22Rv1 (cell line): ENCODE measurements around the gene GLP2R.

ENCODE experiments used
- H3K27ac ChIP-seq: fragments of 450-650 bp; 2 replicates; pipeline ENCODE4 v1.5.1; 2017
- CTCF ChIP-seq: fragments of 450-650 bp; IDR thresholded peaks from 2 replicates; pipeline ENCODE4 v1.5.1; 2017; ENCODE audit warnings: mild to moderate bottlenecking
- ZFX ChIP-seq: fragments of 450-650 bp; IDR thresholded peaks from 2 replicates; pipeline ENCODE4 v1.6.1; 2017; ENCODE audit warnings: antibody characterized with exemption, borderline replicate concordance

GLP2R gene

GRCh38 chr17:9895923-9896322 lies 70.2 kb downstream of the GLP2R start:
- no peak overlapping the region for H3K27ac ChIP-seq
- TF ChIP-seq ZFX (no peak), CTCF (no peak)

GRCh38 chr17:9897372-9897968 lies 71.7 kb downstream of the GLP2R start:
- H3K27ac ChIP-seq, result no peak overlapping the region
- no peak for TF ChIP-seq CTCF
- TF ChIP-seq ZFX, result no peak

GRCh38 chr17:9898812-9899211 lies 73.1 kb downstream of the GLP2R start:
- no peak overlapping the region for H3K27ac ChIP-seq
- no peak for TF ChIP-seq ZFX
- no peak for TF ChIP-seq CTCF

GRCh38 chr17:9899280-9900043 lies 73.7 kb downstream of the GLP2R start:
- TF ChIP-seq ZFX (no peak), CTCF (no peak)
- no peak overlapping the region for H3K27ac ChIP-seq

GRCh38 chr17:9900044-9900594 lies 74.4 kb downstream of the GLP2R start:
- H3K27ac ChIP-seq, result no peak overlapping the region
- TF ChIP-seq CTCF (no peak), ZFX (no peak)

GRCh38 chr17:9900784-9901183 lies 75.1 kb downstream of the GLP2R start:
- H3K27ac ChIP-seq, result no peak overlapping the region
- TF ChIP-seq ZFX (no peak), CTCF (no peak)

- TF ChIP-seq ZFX (no peak), CTCF (no peak)
- H3K27ac ChIP-seq, result no peak overlapping the region
These were observed 76.4 kb downstream of the GLP2R start for GRCh38 chr17:9902120-9902519.
